Erythroblast (primary cell): ENCODE measurements around the gene SPATA6.

Experiments
- DNase-seq, 2 experiments: peaks; one replicate each; lab custom pipeline; 2025; lab: John Stamatoyannopoulos, UW
- GATA1 ChIP-seq: IDR thresholded peaks from 2 replicates; pipeline ENCODE4 v1.6.1; 2011; ENCODE audit warnings: low read depth, mild to moderate bottlenecking, control low read depth, low read length, moderate library complexity
- POLR2A ChIP-seq: IDR thresholded peaks from 2 replicates; pipeline ENCODE4 v1.6.1; 2011; ENCODE audit warnings: mild to moderate bottlenecking, low read length

The SPATA6 gene

DNA sequence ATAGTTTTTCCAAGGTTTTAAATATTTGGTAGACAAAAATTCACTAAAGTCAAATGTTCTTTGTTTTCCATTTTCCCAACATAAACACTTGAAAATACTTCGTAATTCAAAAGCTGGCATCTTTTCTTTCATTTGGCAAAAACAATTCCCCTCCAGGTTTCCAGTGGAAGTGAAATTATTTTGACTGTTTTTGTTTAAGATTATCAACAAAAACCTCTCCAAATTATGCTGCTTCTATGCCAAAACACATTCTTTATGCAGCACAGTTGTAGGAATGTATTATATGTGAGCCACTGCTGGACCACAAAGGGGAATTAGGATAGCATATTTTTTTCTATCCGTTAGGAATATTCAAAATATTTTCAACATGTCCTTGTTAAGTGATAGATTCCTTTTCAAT, 205.4 kb downstream of the SPATA6 start:
- DNase-seq = no peak

GRCh38 chr1:48263041-48263440, 209.0 kb downstream of the SPATA6 start:
- TF ChIP-seq GATA1 (no peak), POLR2A (no peak)
- DNase-seq = no peak

More for the DNA sequence above, 205.4 kb downstream of the SPATA6 start:
- TF ChIP-seq GATA1 (no peak), POLR2A (no peak)

GRCh38 chr1:48261881-48262400, 210.1 kb downstream of the SPATA6 start:
- DNase-seq = no peak
- TF ChIP-seq POLR2A (no peak), GATA1 (no peak)

DNA sequence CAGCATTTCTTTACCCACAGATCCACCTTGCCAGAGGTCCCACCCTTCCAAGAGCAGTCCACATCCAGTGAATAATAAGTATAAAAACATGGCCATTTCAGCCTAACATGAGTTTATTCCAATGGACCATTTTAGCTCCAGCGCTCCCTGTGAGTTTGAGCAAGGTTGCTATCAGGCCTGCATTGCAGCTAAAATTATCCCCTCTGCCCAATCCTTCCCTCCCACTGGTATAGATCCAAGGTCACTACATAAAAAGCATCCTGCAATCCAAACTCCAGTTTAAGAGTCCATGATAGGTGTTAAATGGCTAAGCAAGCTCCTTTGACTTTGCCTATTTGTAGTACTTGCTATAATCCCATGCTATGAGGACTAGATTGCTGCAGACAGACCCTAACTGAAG, 213.9 kb downstream of the SPATA6 start:
- no peak for TF ChIP-seq GATA1
- TF ChIP-seq POLR2A = no peak
- DNase-seq = no peak

DNA sequence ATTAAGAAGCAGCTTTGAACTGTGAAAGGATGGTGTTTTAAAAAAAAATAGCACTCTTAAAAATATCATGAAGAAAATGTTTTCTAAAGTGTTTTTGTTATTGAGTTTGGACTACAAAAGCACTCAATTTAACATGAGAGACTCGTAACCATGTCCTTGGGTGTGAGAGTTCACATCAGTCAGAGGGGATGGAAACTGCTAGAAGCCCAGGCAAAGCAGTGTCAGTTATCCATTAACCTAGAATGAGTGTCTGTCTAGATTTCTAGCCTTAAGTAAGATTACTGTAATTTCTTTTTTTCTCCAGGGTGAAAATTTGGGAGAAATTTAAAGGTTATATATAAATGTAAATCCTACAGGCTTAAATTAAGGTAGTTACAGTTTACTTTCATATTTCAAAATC, 217.8 kb downstream of the SPATA6 start:
- TF ChIP-seq POLR2A (no peak), GATA1 (no peak)
- DNase-seq = no peak

- TF ChIP-seq POLR2A (no peak), GATA1 (no peak)
- DNase-seq = no peak
Observed at GRCh38 chr1:48251821-48252220, 220.2 kb downstream of the SPATA6 start.

DNA sequence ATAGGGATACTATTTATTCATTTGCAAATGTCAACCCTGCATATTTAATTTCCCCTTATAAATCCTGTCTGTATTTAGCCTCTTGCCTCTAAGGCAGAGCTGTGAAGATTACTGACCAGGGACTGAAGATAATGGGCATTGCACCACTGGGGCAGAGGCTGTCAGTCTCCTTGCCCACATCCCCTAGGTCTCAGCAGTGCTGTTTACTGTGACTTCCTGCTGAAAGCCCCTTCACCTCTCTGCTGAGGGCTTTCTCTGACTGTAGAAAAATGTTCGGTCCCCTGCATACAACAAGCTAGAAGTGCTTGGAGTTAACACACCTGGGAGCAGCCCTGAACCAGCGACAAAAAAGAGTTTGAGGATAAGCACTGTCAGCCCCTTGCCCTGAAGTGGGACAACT, 220.7 kb downstream of the SPATA6 start:
- no peak for TF ChIP-seq GATA1
- no peak for TF ChIP-seq POLR2A
- DNase-seq = no peak

GRCh38 chr1:48250572-48250971, 221.4 kb downstream of the SPATA6 start:
- TF ChIP-seq POLR2A (no peak), GATA1 (no peak)
- DNase-seq = no peak

- TF ChIP-seq POLR2A (no peak), GATA1 (no peak)
- DNase-seq = no peak
Observed at GRCh38 chr1:48249868-48250267, 222.1 kb downstream of the SPATA6 start.

DNA sequence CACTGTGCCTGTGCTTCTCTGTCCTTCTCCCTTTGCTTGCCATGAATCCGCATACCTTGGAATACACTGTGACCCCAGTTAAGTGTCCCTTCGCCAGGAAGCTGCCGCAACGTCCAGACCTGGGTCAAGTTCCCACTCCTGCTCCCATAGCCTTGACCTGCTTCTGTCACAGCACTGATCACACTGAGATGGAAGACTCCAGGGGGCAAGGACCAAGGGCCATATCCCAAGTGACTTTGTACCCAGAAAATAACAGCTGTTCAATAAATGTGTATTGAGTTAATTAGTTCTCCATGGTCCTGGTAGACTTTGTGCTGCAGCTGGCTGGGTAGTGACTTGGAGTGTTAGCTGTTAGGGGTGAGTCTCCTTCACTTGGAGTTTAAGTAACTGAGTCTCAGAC, 223.6 kb downstream of the SPATA6 start:
- no peak for TF ChIP-seq GATA1
- no peak for TF ChIP-seq POLR2A
- DNase-seq = no peak

- TF ChIP-seq POLR2A (no peak), GATA1 (no peak)
- no peak for DNase-seq
Observed at GRCh38 chr1:48246727-48247126, 225.3 kb downstream of the SPATA6 start.
